ENCODE results near the gene DVL1.

Gene DVL1

DNA sequence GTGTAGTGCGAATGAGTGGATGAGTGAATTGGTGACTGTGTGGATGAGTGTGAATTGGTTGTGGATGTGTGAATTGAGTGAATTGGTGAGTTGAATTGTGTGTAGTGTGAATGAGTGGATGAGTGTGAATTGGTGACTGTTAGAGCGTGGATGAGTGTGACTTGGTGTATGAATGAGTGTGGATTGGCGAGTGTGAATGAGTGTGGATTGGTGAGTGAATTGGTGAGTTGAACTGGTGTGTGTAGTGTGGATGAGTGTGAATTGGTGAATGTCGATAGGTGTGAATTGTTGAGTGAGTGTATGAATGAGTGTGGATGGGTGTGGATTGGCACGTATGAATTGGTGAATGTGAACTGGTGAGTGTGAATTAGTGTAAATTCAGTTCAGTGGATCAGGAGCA lies 18.1 kb upstream of the DVL1 start:
- TF ChIP-seq, protein P1, sequence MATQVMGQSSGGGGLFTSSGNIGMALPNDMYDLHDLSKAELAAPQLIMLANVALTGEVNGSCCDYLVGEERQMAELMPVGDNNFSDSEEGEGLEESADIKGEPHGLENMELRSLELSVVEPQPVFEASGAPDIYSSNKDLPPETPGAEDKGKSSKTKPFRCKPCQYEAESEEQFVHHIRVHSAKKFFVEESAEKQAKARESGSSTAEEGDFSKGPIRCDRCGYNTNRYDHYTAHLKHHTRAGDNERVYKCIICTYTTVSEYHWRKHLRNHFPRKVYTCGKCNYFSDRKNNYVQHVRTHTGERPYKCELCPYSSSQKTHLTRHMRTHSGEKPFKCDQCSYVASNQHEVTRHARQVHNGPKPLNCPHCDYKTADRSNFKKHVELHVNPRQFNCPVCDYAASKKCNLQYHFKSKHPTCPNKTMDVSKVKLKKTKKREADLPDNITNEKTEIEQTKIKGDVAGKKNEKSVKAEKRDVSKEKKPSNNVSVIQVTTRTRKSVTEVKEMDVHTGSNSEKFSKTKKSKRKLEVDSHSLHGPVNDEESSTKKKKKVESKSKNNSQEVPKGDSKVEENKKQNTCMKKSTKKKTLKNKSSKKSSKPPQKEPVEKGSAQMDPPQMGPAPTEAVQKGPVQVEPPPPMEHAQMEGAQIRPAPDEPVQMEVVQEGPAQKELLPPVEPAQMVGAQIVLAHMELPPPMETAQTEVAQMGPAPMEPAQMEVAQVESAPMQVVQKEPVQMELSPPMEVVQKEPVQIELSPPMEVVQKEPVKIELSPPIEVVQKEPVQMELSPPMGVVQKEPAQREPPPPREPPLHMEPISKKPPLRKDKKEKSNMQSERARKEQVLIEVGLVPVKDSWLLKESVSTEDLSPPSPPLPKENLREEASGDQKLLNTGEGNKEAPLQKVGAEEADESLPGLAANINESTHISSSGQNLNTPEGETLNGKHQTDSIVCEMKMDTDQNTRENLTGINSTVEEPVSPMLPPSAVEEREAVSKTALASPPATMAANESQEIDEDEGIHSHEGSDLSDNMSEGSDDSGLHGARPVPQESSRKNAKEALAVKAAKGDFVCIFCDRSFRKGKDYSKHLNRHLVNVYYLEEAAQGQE (IDR thresholded peaks at IDR 0.05; ENCODE audit: low read depth) = no peak
- TF ChIP-seq CREB1 (IDR thresholded peaks at IDR 0.05; ENCODE audit: low read depth) = no peak
- TF ChIP-seq, protein P2, sequence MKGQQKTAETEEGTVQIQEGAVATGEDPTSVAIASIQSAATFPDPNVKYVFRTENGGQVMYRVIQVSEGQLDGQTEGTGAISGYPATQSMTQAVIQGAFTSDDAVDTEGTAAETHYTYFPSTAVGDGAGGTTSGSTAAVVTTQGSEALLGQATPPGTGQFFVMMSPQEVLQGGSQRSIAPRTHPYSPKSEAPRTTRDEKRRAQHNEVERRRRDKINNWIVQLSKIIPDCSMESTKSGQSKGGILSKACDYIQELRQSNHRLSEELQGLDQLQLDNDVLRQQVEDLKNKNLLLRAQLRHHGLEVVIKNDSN (IDR thresholded peaks at IDR 0.05) = no peak
- no peak for TF ChIP-seq TCF12 (IDR thresholded peaks at IDR 0.05; ENCODE audit: low read depth)
- TF ChIP-seq EGR1 (IDR thresholded peaks at IDR 0.05) = no peak
- no peak for TF ChIP-seq EP300 (IDR thresholded peaks at IDR 0.05; ENCODE audit: borderline replicate concordance)
- TF ChIP-seq YY1 (IDR thresholded peaks at IDR 0.05; ENCODE audit: low read depth) = no peak
- TF ChIP-seq FOXM1 (IDR thresholded peaks at IDR 0.05; ENCODE audit: borderline replicate concordance, low read depth) = no peak
- TF ChIP-seq RAD21 (IDR thresholded peaks at IDR 0.05; ENCODE audit: low read depth) = no peak
- TF ChIP-seq TEAD4 (IDR thresholded peaks at IDR 0.05) = no peak

DNA sequence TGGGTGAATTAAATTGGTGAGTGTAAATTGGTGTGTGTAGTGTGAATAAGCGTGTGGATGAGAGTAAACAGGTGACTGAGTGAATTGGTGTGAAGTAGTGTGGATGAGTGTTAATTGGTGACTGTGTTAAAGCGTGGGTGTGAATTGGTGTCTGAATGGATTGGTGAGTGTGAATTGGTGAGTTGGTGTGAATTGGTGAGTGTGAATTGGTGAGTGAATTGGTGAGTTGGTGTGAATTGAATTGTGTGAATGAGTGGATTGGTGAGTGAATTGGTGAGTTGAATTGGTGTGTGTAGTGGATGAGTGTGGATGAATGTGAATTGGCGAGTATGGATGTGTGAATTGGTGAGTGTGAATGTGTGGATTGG lies 17.5 kb upstream of the DVL1 start:
- TF ChIP-seq, protein P1 (IDR thresholded peaks at IDR 0.05; ENCODE audit: low read depth) = no peak
- no peak for TF ChIP-seq EGR1 (IDR thresholded peaks at IDR 0.05)
- TF ChIP-seq RAD21 (IDR thresholded peaks at IDR 0.05; ENCODE audit: low read depth) = no peak

DNA sequence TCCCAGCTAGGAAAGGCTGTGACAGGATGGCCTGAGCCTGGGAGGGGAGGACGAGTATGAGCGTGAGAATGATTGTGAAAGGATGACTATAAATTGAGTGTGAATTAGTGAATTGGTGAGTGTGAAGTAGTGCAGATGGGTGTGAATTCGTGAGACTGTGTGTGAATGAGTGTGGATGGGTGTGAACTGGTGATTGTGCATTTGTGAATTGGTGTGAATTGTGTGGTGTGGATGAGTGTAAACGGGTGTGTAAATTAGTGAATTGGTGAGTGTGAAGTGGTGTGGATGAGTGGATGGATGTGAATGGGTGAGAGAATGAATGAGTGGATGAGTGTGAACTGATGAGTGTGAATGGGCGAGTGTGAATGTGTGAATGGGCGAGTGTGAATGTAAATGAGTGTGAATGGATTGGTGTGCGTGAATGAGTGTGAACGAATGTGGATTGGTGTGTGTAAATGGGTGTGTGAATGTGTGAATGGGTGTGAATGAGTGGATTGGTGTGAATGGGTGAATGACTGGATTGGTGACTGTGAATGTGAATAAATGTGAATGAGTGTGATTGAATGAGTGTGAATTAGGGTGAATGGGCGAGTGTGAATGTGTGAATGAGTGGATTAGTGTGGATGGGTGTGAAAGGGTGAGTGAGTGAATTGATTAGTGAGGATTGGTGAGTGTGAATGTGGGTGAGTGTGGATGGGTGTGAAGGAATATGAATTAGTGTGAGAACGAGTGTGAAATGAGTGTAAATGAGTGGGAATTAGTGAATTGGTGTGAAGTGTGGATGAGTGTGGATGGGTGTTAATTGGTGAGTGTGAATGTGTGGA lies 16.9 kb upstream of the DVL1 start:
- TF ChIP-seq EGR1 (IDR thresholded peaks at IDR 0.05) (no peak), NFIC (IDR thresholded peaks at IDR 0.05) (no peak), EP300 (IDR thresholded peaks at IDR 0.05; ENCODE audit: borderline replicate concordance) (no peak), CEBPB (IDR thresholded peaks at IDR 0.05) (no peak), TCF12 (IDR thresholded peaks at IDR 0.05; ENCODE audit: low read depth) (no peak)
- TF ChIP-seq, protein P2 (IDR thresholded peaks at IDR 0.05) = no peak

GRCh38 chr1:1364266-1364665 lies 15.0 kb upstream of the DVL1 start:
- TF ChIP-seq CEBPB (IDR thresholded peaks at IDR 0.05) = no peak
- TF ChIP-seq, protein P2 (IDR thresholded peaks at IDR 0.05) = no peak
- no peak for TF ChIP-seq RAD21 (IDR thresholded peaks at IDR 0.05; ENCODE audit: low read depth)
- TF ChIP-seq, protein P1 (IDR thresholded peaks at IDR 0.05; ENCODE audit: low read depth) = no peak
- no peak for TF ChIP-seq TAF1 (IDR thresholded peaks at IDR 0.05; ENCODE audit: low read depth)
- TF ChIP-seq ZBTB7A (IDR thresholded peaks at IDR 0.05; ENCODE audit: low read depth) = no peak
- TF ChIP-seq TCF12 (IDR thresholded peaks at IDR 0.05; ENCODE audit: low read depth) = no peak
- TF ChIP-seq MAX (IDR thresholded peaks at IDR 0.05) = no peak

GRCh38 chr1:1361982-1362423 lies 12.8 kb upstream of the DVL1 start:
- TF ChIP-seq CREB1 (IDR thresholded peaks at IDR 0.05; ENCODE audit: low read depth) = no peak
- no peak for TF ChIP-seq EGR1 (IDR thresholded peaks at IDR 0.05)
- no peak for TF ChIP-seq ZBTB7A (IDR thresholded peaks at IDR 0.05; ENCODE audit: low read depth)
- TF ChIP-seq, protein P1 (IDR thresholded peaks at IDR 0.05; ENCODE audit: low read depth) = no peak
- no peak for TF ChIP-seq NFIC (IDR thresholded peaks at IDR 0.05)
- TF ChIP-seq, protein P2 (IDR thresholded peaks at IDR 0.05) = no peak
- TF ChIP-seq TEAD4 (IDR thresholded peaks at IDR 0.05) = no peak
- TF ChIP-seq EP300 (IDR thresholded peaks at IDR 0.05; ENCODE audit: borderline replicate concordance) = no peak
- TF ChIP-seq YY1 (IDR thresholded peaks at IDR 0.05; ENCODE audit: low read depth) = no peak
- no peak for TF ChIP-seq FOXM1 (IDR thresholded peaks at IDR 0.05; ENCODE audit: borderline replicate concordance, low read depth)
- no peak for TF ChIP-seq MAX (IDR thresholded peaks at IDR 0.05)
- no peak for TF ChIP-seq TCF12 (IDR thresholded peaks at IDR 0.05; ENCODE audit: low read depth)
- TF ChIP-seq CEBPB (IDR thresholded peaks at IDR 0.05) = no peak
- TF ChIP-seq RAD21 (IDR thresholded peaks at IDR 0.05; ENCODE audit: low read depth) = no peak
- no peak for TF ChIP-seq TAF1 (IDR thresholded peaks at IDR 0.05; ENCODE audit: low read depth)

All from Ishikawa (cell line).